Gastroesophageal sphincter (tissue), 4 donors: ENCODE measurements around the gene ARHGAP12. TPM values are rescaled to one million over a fixed set of nuclear protein-coding genes. Genes with fewer than 3 reads are reported as not detected.

Experiments used
- ATAC-seq: fragments of 150-250 bp; one replicate; pipeline ENCODE4 v1.9.1; 2016; ENCODE audit warnings: mild to moderate bottlenecking, moderate library complexity
- H3K27ac ChIP-seq, 4 donors: fragments of 200-600 bp; sonication (generic) in 3 of 4; 1 replicate in 3 of 4; 2 replicates in 1 of 4; pipeline ENCODE4 v1.5.1; 2016 to 2019
- H3K27me3 ChIP-seq: fragments of 200-600 bp; sonication (generic); one replicate; pipeline ENCODE4 v1.5.1; 2019
- H3K36me3 ChIP-seq, 2 donors: fragments of 200-600 bp; sonication (generic); one replicate each; pipeline ENCODE4 v1.5.1; 2019; ENCODE audit warnings: control low read depth in 1 of 2
- H3K4me1 ChIP-seq, 3 donors: fragments of 200-600 bp; sonication (generic); 1 replicate in 2 of 3; 2 replicates in 1 of 3; pipeline ENCODE4 v1.5.1; 2016 to 2019; ENCODE audit warnings: control low read depth in 2 of 3
- H3K4me3 ChIP-seq, 2 donors: fragments of 200-600 bp; sonication (generic); one replicate each; pipeline ENCODE4 v1.5.1; 2019; ENCODE audit warnings: mild to moderate bottlenecking in 1 of 2, moderate library complexity in 1 of 2
- H3K9me3 ChIP-seq, 3 donors: fragments of 200-600 bp; sonication (generic); one replicate each; pipeline ENCODE4 v1.5.1; 2017 to 2019; ENCODE audit warnings: control low read depth in 2 of 3
- EP300 ChIP-seq: sonication (generic); formaldehyde crosslinking; IDR thresholded peaks from one replicate; pipeline ENCODE4 v1.6.1; 2017; ENCODE audit warnings: antibody characterized with exemption, mild to moderate bottlenecking
- POLR2A ChIP-seq, 2 donors: fragments of 450-650 bp; IDR thresholded peaks; one replicate each; pipeline ENCODE4 v1.6.1; 2017; ENCODE audit warnings: antibody characterized with exemption in 2 of 2, mild to moderate bottlenecking in 2 of 2, moderate library complexity in 1 of 2
- POLR2AphosphoS5 ChIP-seq: sonication (generic); formaldehyde crosslinking; IDR thresholded peaks from one replicate; pipeline ENCODE4 v1.6.1; 2017; ENCODE audit warnings: antibody characterized with exemption
- WGBS, 2 donors: methylation state at CpG; one replicate each; pipeline ENCODE4 v1.1.5; 2018; ENCODE audit warnings: low coverage in 1 of 2; 5-methylcytosine and 5-hydroxymethylcytosine counted together
- total RNA-seq, 4 donors: library from RNA; depleted of rRNA; stranded (reverse); fragments of >200 nt; gene quantifications; one replicate each; pipeline ENCODE4 v1.1.0, GENCODE V29; 2016
- TF ChIP-seq, protein P1 (sequence below), 4 experiments: fragments of 200-600 bp in 2 of 4; fragments of 450-650 bp in 2 of 4; sonication (generic) in 1 of 4; IDR thresholded peaks; one replicate each; pipeline ENCODE4 v1.5.1; 2017 to 2019; ENCODE audit warnings: antibody characterized with exemption in 4 of 4, mild to moderate bottlenecking in 2 of 4, moderate library complexity in 2 of 4

ARHGAP12 gene
- total RNA-seq, 4 donors from 2014 or later, result 28.0 to 43.1 (median 41.1) TPM

DNA sequence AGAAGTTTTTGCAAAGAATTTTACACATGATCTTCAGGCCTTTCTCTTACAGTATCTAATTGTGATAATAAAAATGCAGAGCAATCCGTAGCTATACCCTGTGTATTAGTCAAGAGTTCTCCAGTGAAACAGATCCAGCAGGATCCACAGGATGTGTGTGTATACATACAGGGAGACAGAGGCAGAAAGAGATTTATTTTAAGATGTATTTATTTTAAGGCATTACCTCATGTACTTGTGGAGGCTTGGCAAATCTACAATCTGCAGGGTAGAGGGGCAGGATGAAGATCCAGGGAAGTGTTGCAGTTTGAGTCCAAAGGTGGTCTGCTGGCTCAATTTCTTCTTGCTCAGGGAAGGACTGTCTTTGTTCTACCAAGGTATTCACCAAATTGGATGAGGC is 41.7 kb downstream of the ARHGAP12 start:
- H3K27ac ChIP-seq, result no peak overlapping the region
- H3K36me3 ChIP-seq, result no peaks in the 10 kb centered on the region
- 33 to 55% methylated on average over 1 of the region's 1 CpG for WGBS, 2 donors
- H3K9me3 ChIP-seq, result no peaks in the 10 kb centered on the region
- ATAC-seq, result no peak
- H3K27me3 ChIP-seq, result no peaks in the 10 kb centered on the region
- TF ChIP-seq POLR2A (IDR thresholded peaks at IDR 0.05) (no peak), POLR2AphosphoS5 (no peak), EP300 (no peak)
- TF ChIP-seq, protein P1, sequence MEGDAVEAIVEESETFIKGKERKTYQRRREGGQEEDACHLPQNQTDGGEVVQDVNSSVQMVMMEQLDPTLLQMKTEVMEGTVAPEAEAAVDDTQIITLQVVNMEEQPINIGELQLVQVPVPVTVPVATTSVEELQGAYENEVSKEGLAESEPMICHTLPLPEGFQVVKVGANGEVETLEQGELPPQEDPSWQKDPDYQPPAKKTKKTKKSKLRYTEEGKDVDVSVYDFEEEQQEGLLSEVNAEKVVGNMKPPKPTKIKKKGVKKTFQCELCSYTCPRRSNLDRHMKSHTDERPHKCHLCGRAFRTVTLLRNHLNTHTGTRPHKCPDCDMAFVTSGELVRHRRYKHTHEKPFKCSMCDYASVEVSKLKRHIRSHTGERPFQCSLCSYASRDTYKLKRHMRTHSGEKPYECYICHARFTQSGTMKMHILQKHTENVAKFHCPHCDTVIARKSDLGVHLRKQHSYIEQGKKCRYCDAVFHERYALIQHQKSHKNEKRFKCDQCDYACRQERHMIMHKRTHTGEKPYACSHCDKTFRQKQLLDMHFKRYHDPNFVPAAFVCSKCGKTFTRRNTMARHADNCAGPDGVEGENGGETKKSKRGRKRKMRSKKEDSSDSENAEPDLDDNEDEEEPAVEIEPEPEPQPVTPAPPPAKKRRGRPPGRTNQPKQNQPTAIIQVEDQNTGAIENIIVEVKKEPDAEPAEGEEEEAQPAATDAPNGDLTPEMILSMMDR (IDR thresholded peaks at IDR 0.05), result no peak
- H3K4me3 ChIP-seq, result no peak overlapping the region
- peaks cover 8 to 26% (median 8%) of the 10 kb centered on the region in 3 donors for H3K4me1 ChIP-seq

DNA sequence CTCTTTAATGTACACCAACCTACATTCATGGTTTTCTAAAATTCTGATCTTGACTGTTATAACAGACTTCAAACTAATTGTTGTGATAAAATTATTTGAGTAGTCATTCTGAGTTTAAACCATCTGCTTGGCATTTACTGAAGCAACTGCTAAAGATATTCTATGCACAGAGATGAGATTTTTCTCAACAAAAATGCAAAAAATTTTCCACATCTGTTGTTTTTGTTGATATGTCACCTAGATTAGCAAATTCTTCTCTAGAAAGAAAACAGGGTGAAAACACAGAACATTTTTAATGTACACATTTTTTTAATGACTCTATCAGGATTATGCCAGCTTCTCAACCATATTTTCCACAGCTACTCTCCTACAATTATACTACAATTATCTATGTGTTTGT is 42.7 kb downstream of the ARHGAP12 start:
- H3K9me3 ChIP-seq, result no peaks in the 10 kb centered on the region
- no peak overlapping the region for H3K27ac ChIP-seq
- TF ChIP-seq POLR2A (IDR thresholded peaks at IDR 0.05) (no peak), EP300 (no peak), POLR2AphosphoS5 (no peak)
- TF ChIP-seq, protein P1 (IDR thresholded peaks at IDR 0.05), result no peak
- no peaks in the 10 kb centered on the region for H3K27me3 ChIP-seq
- peaks cover 8 to 26% (median 8%) of the 10 kb centered on the region in 3 donors for H3K4me1 ChIP-seq
- no peak for ATAC-seq
- no peaks in the 10 kb centered on the region for H3K36me3 ChIP-seq
- no peak overlapping the region for H3K4me3 ChIP-seq

DNA sequence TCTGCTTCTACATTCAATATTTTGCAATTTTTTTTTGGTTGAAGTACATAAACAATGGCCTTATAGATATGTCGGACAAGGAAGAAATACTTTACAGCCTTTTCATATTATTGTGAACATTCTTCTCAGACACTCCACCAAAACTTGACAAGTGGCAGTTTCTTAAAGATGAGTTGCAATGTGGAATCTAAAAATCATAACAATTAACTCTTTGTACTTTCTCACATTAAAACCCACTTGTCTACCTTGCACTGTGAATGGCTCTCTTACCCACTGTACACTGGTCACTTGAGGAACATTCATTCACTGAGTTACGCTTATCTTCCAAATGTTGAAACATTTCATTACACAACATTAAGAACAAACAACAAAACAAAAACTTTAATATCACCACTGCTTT is 44.2 kb downstream of the ARHGAP12 start:
- Histone ChIP-seq H3K4me3 (no peak overlapping the region), H3K36me3 (no peaks in the 10 kb centered on the region), H3K27ac (no peak overlapping the region), H3K9me3 (no peaks in the 10 kb centered on the region), H3K27me3 (no peaks in the 10 kb centered on the region), H3K4me1 (peaks cover 8 to 26% (median 8%) of the 10 kb centered on the region in 3 donors)
- ATAC-seq, result no peak
- TF ChIP-seq EP300, result no peak
- no peak for TF ChIP-seq POLR2A (IDR thresholded peaks at IDR 0.05)
- TF ChIP-seq, protein P1 (IDR thresholded peaks at IDR 0.05), result no peak
- TF ChIP-seq POLR2AphosphoS5, result no peak
- 92 to 100% methylated on average over 2 of the region's 2 CpGs for WGBS, 2 donors

DNA sequence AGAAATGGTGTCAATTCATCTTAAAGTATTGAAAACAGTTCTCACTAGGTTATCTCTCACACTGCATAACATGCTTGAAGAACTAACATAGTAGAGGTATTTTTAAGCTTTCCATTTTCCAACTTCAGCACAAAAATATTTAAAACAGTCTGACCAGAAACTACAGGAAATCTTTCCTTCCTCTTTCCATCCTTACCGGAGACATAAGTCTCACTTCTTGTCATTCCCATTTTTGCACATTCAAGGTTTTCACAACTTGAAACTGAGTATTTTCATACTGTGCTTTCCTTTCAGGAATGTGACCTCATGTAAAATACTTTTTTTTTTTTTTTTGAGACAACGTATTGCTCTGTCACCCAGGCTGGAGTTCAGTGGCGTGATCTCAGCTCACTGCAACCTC is 45.2 kb downstream of the ARHGAP12 start:
- Histone ChIP-seq H3K36me3 (no peaks in the 10 kb centered on the region), H3K27ac (no peak overlapping the region), H3K4me1 (peaks cover 5 to 19% (median 6%) of the 10 kb centered on the region in 3 donors), H3K4me3 (no peak overlapping the region), H3K27me3 (no peaks in the 10 kb centered on the region), H3K9me3 (no peaks in the 10 kb centered on the region)
- TF ChIP-seq POLR2A (IDR thresholded peaks at IDR 0.05), result no peak
- ATAC-seq, result no peak
- 36 to 66% methylated on average over 2 to 3 of the region's 3 CpGs for WGBS, 2 donors

DNA sequence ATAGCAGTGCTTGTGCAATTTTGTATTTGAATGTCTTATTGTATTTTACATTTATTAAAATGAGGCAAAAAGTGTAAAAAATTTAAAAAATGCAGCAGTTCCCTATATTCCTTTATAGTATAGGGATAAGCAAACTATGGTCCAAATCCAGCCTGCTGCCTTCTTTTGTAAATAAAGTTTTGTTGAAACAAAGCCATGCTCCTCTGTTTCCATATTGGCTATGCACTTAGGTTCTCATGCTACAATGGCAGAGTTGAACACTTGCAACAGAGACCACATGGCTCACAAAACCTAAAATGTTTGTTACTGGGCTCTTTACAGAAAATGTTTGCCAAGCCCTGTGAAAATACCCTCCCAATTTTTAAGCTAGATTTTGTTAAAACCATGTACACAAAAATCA is 50.1 kb downstream of the ARHGAP12 start:
- no peaks in the 10 kb centered on the region for H3K4me1 ChIP-seq
- no peak overlapping the region for H3K27ac ChIP-seq
- no peak for ATAC-seq
- H3K36me3 ChIP-seq, result no peaks in the 10 kb centered on the region
- H3K9me3 ChIP-seq, result no peaks in the 10 kb centered on the region
- H3K4me3 ChIP-seq, result no peak overlapping the region
- H3K27me3 ChIP-seq, result no peaks in the 10 kb centered on the region
- TF ChIP-seq POLR2A (IDR thresholded peaks at IDR 0.05) (no peak), EP300 (no peak), POLR2AphosphoS5 (no peak)
- TF ChIP-seq, protein P1 (IDR thresholded peaks at IDR 0.05), result no peak
